ENCODE results near the gene PIGR.

DNA sequence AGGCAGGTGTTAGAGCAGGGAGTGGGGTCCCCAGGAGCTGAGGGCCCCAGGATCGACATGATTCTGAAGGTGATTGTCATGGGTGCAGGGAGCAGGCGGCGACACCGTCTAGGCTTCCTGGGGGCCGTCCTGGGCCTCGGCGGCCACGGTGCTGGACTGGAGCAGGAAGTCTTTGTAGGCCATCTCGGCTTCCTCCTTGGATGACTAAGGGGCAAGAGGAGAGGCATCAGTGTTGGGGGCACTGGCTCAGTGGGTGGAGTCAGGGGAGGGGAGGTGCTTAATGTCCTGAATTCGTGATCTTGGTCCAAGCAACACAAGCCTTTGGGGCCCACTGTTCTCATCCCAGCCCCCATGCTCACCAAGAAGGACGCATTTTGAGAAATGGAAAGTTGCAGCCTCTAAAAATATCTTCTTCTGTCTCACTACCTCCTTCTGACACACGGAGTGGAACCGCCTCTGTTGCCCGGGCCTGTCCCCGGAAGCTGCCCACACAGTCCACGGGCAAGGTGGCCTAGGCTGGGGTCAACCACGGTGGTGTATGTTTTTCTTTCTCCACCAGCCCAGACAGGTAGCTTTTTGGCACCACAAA is 16.0 kb downstream of the PIGR start:
- TF ChIP-seq POU2F2 (IDR thresholded peaks at IDR 0.05; ENCODE audit: borderline replicate concordance, low read depth, low read length) = peak; percentile 57; the same call in 2 of the 3 replicates
- TF ChIP-seq CTCF (IDR thresholded peaks at IDR 0.05 in 2 of 3, conservative IDR thresholded peaks at IDR 0.05 in 1 of 3; ENCODE audit: control insufficient read depth in 2 of 3, extremely low read depth in 1 of 3, insufficient read depth in 1 of 3, low read depth in 3 of 3, low read length in 3 of 3) = no peak
- TF ChIP-seq POLR2A (IDR thresholded peaks at IDR 0.05; ENCODE audit: low read depth, low read length) = peak; percentile 84
- TF ChIP-seq, protein P1, sequence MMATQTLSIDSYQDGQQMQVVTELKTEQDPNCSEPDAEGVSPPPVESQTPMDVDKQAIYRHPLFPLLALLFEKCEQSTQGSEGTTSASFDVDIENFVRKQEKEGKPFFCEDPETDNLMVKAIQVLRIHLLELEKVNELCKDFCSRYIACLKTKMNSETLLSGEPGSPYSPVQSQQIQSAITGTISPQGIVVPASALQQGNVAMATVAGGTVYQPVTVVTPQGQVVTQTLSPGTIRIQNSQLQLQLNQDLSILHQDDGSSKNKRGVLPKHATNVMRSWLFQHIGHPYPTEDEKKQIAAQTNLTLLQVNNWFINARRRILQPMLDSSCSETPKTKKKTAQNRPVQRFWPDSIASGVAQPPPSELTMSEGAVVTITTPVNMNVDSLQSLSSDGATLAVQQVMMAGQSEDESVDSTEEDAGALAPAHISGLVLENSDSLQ (IDR thresholded peaks at IDR 0.05) = no peak; the same call in 1 of the 2 replicates
- TF ChIP-seq ZZZ3 (IDR thresholded peaks at IDR 0.05; ENCODE audit: control insufficient read depth, insufficient read length, low read depth) = no peak
- no peak for TF ChIP-seq EZH2 (IDR thresholded peaks at IDR 0.05; ENCODE audit: borderline replicate concordance, control insufficient read depth, low read depth, low read length)
- TF ChIP-seq FOS (IDR thresholded peaks at IDR 0.05; ENCODE audit: borderline replicate concordance, extremely low read depth, insufficient read length) = no peak
- no peak for TF ChIP-seq TCF7 (IDR thresholded peaks at IDR 0.05; ENCODE audit: borderline replicate concordance)
- 0 out of 2 replicates have a peak, but pooled peaks have one; percentile 51 for TF ChIP-seq POLR2AphosphoS2 (IDR thresholded peaks at IDR 0.05; ENCODE audit: low read depth, low read length)
- peak; percentile 92 for TF ChIP-seq CHD2 (IDR thresholded peaks at IDR 0.05; ENCODE audit: borderline replicate concordance, low read depth, low read length)
